ENCODE data around the gene PBXIP1.
"Not testable (repeated sequence)": the region's sequence is repeated elsewhere in the genome, so short reads cannot be mapped to it uniquely, and the experiment has no call there.

Gene PBXIP1

DNA sequence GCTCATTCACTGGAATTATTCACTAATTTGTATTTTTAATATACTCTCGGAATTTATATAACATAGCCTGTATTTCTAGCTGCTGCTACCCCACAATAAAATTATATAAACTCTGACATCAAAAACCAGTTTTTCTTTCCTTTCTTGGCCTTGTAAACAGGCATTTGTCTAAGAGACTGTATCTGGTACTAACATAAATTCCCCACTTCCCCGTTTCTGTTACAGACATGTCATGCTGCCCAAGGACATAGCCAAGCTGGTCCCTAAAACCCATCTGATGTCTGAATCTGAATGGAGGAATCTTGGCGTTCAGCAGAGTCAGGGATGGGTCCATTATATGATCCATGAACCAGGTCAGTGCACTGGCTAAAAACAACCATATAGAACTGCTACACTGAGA is 21.9 kb upstream of the PBXIP1 start:
- Histone ChIP-seq H3K9ac (ENCODE audit: low read length) (peak overlapping the region; percentile 27), H3K36me3 (ENCODE audit: control insufficient read depth in 1 of 2, insufficient read depth in 2 of 2, low read depth in 1 of 2, low read length in 2 of 2) (peaks cover 0 to 15% of the 10 kb centered on the region in 2 experiments), H3K79me1 (replicated peaks; ENCODE audit: low read length, poor library complexity, severe bottlenecking) (peaks cover 12% of the 10 kb centered on the region)
- H2AFZ ChIP-seq (ENCODE audit: low read depth, low read length); H3K4me1 ChIP-seq (ENCODE audit: control insufficient read depth, insufficient read depth, low read depth, low read length); H3K14ac ChIP-seq (ENCODE audit: low read length in 2 of 2); DNase-seq; H2AK5ac ChIP-seq (ENCODE audit: low read length, severe bottlenecking); H3K23ac ChIP-seq (ENCODE audit: low read length in 2 of 2); H3K4me3 ChIP-seq (ENCODE audit: insufficient read depth in 1 of 2, low read depth in 1 of 2, low read length in 2 of 2); H3K18ac ChIP-seq (ENCODE audit: low read depth in 1 of 2, low read length in 2 of 2); H2BK15ac ChIP-seq (ENCODE audit: low read depth, poor library complexity, severe bottlenecking); H4K8ac ChIP-seq (ENCODE audit: low read length); H2BK12ac ChIP-seq (ENCODE audit: low read length in 2 of 2); H3K27ac ChIP-seq (ENCODE audit: low read length, poor library complexity, severe bottlenecking); H2BK5ac ChIP-seq (ENCODE audit: low read depth, low read length, poor library complexity, severe bottlenecking); H3K4ac ChIP-seq (ENCODE audit: low read depth in 1 of 2, low read length in 2 of 2); H4K91ac ChIP-seq (ENCODE audit: low read length); H3K4me2 ChIP-seq (ENCODE audit: low read length, poor library complexity, severe bottlenecking); H2BK120ac ChIP-seq (ENCODE audit: low read depth, low read length); H3K9me3 ChIP-seq (ENCODE audit: control insufficient read depth, low read length); H3K27me3 ChIP-seq (ENCODE audit: control insufficient read depth in 1 of 2, insufficient read depth in 1 of 2, low read length in 2 of 2): not testable (repeated sequence)
- 97% methylated on average over 3 of the region's 3 CpGs for WGBS

DNA sequence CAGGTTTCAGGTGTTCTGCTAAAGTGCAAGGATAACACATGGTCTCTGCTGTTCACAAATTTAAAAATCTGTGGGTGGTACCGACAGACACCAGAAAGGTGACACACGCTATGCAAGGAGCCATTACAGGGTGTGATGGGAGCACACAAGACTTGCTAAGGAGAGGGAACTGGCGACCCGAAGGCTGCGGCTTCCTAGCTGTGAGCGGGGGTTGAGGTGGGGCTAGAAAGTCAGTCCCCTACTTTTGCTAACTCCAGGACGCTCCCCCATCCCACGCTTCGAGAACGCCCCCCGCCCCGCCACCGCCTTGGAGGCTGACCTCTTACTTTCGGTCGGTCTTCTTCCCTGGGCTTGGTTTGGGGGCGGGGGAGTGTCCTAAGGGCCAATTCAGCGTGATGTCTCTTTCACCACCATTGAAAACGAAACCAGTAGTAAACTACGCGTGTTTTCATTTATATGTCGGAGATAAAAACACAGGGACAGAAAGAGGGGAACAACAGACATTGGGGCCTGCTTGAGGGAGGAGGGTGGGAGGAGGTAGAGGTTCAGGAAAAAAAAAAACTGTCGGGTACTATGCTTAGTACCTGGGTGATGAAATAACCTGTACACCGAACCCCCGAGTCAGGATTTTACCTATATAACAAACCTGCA is 19.6 kb upstream of the PBXIP1 start:
- H3K4ac ChIP-seq (ENCODE audit: low read depth in 1 of 2, low read length in 2 of 2) = peak overlapping the region; percentile 3 to 67
- no peak overlapping the region for H2AK5ac ChIP-seq (ENCODE audit: low read length, severe bottlenecking)
- peak overlapping the region; percentile 78 for H3K27ac ChIP-seq (ENCODE audit: low read length, poor library complexity, severe bottlenecking)
- H2BK12ac ChIP-seq (ENCODE audit: low read length in 2 of 2) = no peak overlapping the region
- peak overlapping the region; percentile 92 for H2BK15ac ChIP-seq (ENCODE audit: low read depth, poor library complexity, severe bottlenecking)
- H3K27me3 ChIP-seq (ENCODE audit: control insufficient read depth in 1 of 2, insufficient read depth in 1 of 2, low read length in 2 of 2) = no peaks in the 10 kb centered on the region
- DNase-seq = peak; percentile 90
- peak overlapping the region; percentile 98 for H3K9ac ChIP-seq (ENCODE audit: low read length)
- H3K36me3 ChIP-seq (ENCODE audit: control insufficient read depth in 1 of 2, insufficient read depth in 2 of 2, low read depth in 1 of 2, low read length in 2 of 2) = peaks cover 0 to 15% of the 10 kb centered on the region in 2 experiments
- peak overlapping the region; percentile 50 for H2BK120ac ChIP-seq (ENCODE audit: low read depth, low read length)
- H3K79me1 ChIP-seq (replicated peaks; ENCODE audit: low read length, poor library complexity, severe bottlenecking) = peaks cover 5% of the 10 kb centered on the region
- peak overlapping the region; percentile 52 to 85 for H3K4me3 ChIP-seq (ENCODE audit: insufficient read depth in 1 of 2, low read depth in 1 of 2, low read length in 2 of 2)
- H3K4me2 ChIP-seq (ENCODE audit: low read length, poor library complexity, severe bottlenecking) = peak overlapping the region; percentile 7
- WGBS = 0% methylated on average over 11 of the region's 24 CpGs
- H3K14ac ChIP-seq (ENCODE audit: low read length in 2 of 2) = peak overlapping the region in 1 of 2 experiments; percentile 0
- H3K4me1 ChIP-seq (ENCODE audit: control insufficient read depth, insufficient read depth, low read depth, low read length) = peaks cover 9% of the 10 kb centered on the region
- H2BK5ac ChIP-seq (ENCODE audit: low read depth, low read length, poor library complexity, severe bottlenecking) = peak overlapping the region; percentile 1
- peak overlapping the region; percentile 54 for H4K8ac ChIP-seq (ENCODE audit: low read length)
- peak overlapping the region; percentile 5 to 73 for H3K18ac ChIP-seq (ENCODE audit: low read depth in 1 of 2, low read length in 2 of 2)
- H2AFZ ChIP-seq (ENCODE audit: low read depth, low read length) = no peak overlapping the region
- peak overlapping the region in 1 of 2 experiments; percentile 8 for H3K23ac ChIP-seq (ENCODE audit: low read length in 2 of 2)
- H3K9me3 ChIP-seq (ENCODE audit: control insufficient read depth, low read length) = no peaks in the 10 kb centered on the region
- H4K91ac ChIP-seq (ENCODE audit: low read length) = peak overlapping the region; percentile 30

DNA sequence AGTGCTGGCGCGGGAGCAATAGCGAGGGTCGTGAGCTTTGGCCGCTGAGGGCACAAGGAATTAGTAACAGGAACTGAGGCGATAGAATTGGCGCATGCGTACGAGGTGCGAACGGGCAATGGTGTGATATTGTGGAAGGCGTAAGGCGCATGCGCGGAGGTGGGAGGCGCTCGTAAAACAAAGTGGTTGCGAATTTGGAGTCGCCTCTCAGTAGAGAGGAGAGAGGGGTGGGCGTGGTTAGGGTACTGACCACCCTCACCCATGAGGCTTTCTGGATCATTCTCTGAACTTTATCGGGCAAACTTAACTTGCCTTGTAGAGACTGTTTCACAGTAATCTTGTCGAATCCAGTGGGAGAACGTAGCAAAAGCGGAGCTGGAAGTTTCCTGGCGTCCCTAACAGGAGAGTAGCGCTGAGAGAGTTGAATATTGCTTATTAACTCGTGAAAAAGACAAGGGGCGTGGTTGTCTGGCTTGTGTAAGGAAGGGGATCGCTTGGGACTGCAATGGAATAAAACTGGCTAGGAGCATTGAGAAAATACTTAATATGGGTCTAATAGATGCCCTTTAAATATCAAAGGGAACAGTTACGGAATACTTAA is 19.0 kb upstream of the PBXIP1 start:
- WGBS = under 1% methylated on average over 30 of the region's 30 CpGs
- peaks cover 9% of the 10 kb centered on the region for H3K4me1 ChIP-seq (ENCODE audit: control insufficient read depth, insufficient read depth, low read depth, low read length)

DNA sequence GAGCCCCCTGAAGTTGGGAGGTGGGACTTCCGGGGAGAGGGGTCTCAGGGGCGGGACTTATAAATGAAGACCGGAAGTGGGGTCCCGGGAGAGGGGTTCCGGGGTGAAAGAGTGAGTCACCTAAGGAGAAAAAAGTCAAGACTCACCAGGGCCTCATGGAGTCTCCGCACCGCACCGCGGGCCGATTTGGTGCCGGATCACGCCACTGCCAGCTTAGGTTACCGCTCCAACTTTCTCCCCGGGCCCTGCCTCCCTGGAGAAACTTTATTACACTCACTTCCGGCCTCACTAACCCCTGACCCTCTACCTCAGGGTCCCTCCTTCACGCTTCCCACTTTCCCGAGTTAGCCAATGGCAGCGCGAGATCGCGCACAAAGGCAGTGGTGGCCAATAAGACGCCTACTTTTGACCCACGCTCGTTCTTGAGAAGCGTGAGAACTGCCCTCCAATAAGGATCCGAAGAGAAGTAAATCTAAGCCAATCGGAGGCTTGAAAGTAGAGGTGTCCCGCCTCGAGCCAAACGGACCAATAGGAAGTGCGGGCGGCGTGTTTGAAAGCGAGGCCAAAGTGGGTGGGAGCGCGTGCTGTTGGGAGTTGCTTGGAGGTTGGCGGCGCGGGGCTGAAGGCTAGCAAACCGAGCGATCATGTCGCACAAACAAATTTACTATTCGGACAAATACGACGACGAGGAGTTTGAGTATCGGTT is 18.4 kb upstream of the PBXIP1 start, which contains the start of gene CKS1B:
Gene CKS1B, plus strand, starts transcription at position 580 of the 706 bp plus-strand sequence. Its CDS starts 65 bp downstream, at position 645.
- under 1% methylated on average over 46 of the region's 47 CpGs for WGBS
- peaks cover 9% of the 10 kb centered on the region for H3K4me1 ChIP-seq (ENCODE audit: control insufficient read depth, insufficient read depth, low read depth, low read length)
- peak within 1 kb of the TSS; percentile 100 for H2BK15ac ChIP-seq (ENCODE audit: low read depth, poor library complexity, severe bottlenecking)
- H3K79me1 ChIP-seq (replicated peaks; ENCODE audit: low read length, poor library complexity, severe bottlenecking) = no peaks in the 10 kb centered on the region
- peak within 1 kb of the TSS; percentile 96 for H4K91ac ChIP-seq (ENCODE audit: low read length)
- H3K27ac ChIP-seq (ENCODE audit: low read length, poor library complexity, severe bottlenecking) = peak within 1 kb of the TSS; percentile 100
- H2BK5ac ChIP-seq (ENCODE audit: low read depth, low read length, poor library complexity, severe bottlenecking) = peak within 1 kb of the TSS; percentile 95
- peak within 1 kb of the TSS; percentile 90 to 96 for H3K18ac ChIP-seq (ENCODE audit: low read depth in 1 of 2, low read length in 2 of 2)
- H3K27me3 ChIP-seq (ENCODE audit: control insufficient read depth in 1 of 2, insufficient read depth in 1 of 2, low read length in 2 of 2) = no peaks in the 10 kb centered on the region
- peak within 1 kb of the TSS; percentile 83 to 89 for H3K4ac ChIP-seq (ENCODE audit: low read depth in 1 of 2, low read length in 2 of 2)
- peak; percentile 100 for DNase-seq
- H2AFZ ChIP-seq (ENCODE audit: low read depth, low read length) = peak within 1 kb of the TSS; percentile 56
- H2BK120ac ChIP-seq (ENCODE audit: low read depth, low read length) = peak within 1 kb of the TSS; percentile 87
- H2AK5ac ChIP-seq (ENCODE audit: low read length, severe bottlenecking) = peak within 1 kb of the TSS; percentile 95
- H3K4me2 ChIP-seq (ENCODE audit: low read length, poor library complexity, severe bottlenecking) = peak within 1 kb of the TSS; percentile 86
- H3K14ac ChIP-seq (ENCODE audit: low read length in 2 of 2) = peak within 1 kb of the TSS in 1 of 2 experiments; percentile 23
- peak within 1 kb of the TSS in 1 of 2 experiments; percentile 8 for H3K23ac ChIP-seq (ENCODE audit: low read length in 2 of 2)
- peaks cover 0 to 10% of the 10 kb centered on the region in 2 experiments for H3K36me3 ChIP-seq (ENCODE audit: control insufficient read depth in 1 of 2, insufficient read depth in 2 of 2, low read depth in 1 of 2, low read length in 2 of 2)
- H4K8ac ChIP-seq (ENCODE audit: low read length) = peak within 1 kb of the TSS; percentile 98
- peak within 1 kb of the TSS; percentile 98 for H3K9ac ChIP-seq (ENCODE audit: low read length)
- no peaks in the 10 kb centered on the region for H3K9me3 ChIP-seq (ENCODE audit: control insufficient read depth, low read length)
- peak within 1 kb of the TSS in 1 of 2 experiments; percentile 27 for H2BK12ac ChIP-seq (ENCODE audit: low read length in 2 of 2)
- H3K4me3 ChIP-seq (ENCODE audit: insufficient read depth in 1 of 2, low read depth in 1 of 2, low read length in 2 of 2) = peak within 1 kb of the TSS; percentile 76 to 85

More for the DNA sequence above, 19.0 kb upstream of the PBXIP1 start:
- no peak overlapping the region for H4K8ac ChIP-seq (ENCODE audit: low read length)
- no peaks in the 10 kb centered on the region for H3K9me3 ChIP-seq (ENCODE audit: control insufficient read depth, low read length)
- peak overlapping the region in 1 of 2 experiments; percentile 8 for H3K23ac ChIP-seq (ENCODE audit: low read length in 2 of 2)
- H2AFZ ChIP-seq (ENCODE audit: low read depth, low read length) = peak overlapping the region; percentile 56
- peak overlapping the region; percentile 83 for H2AK5ac ChIP-seq (ENCODE audit: low read length, severe bottlenecking)
- H2BK12ac ChIP-seq (ENCODE audit: low read length in 2 of 2) = no peak overlapping the region
- H3K27ac ChIP-seq (ENCODE audit: low read length, poor library complexity, severe bottlenecking) = peak overlapping the region; percentile 78
- H2BK15ac ChIP-seq (ENCODE audit: low read depth, poor library complexity, severe bottlenecking) = no peak overlapping the region
- DNase-seq = peak; percentile 97
- H3K4me3 ChIP-seq (ENCODE audit: insufficient read depth in 1 of 2, low read depth in 1 of 2, low read length in 2 of 2) = peak overlapping the region; percentile 66 to 85
- peak overlapping the region; percentile 30 for H4K91ac ChIP-seq (ENCODE audit: low read length)
- H3K4me2 ChIP-seq (ENCODE audit: low read length, poor library complexity, severe bottlenecking) = peak overlapping the region; percentile 7
- H3K79me1 ChIP-seq (replicated peaks; ENCODE audit: low read length, poor library complexity, severe bottlenecking) = peaks cover 2% of the 10 kb centered on the region
- no peak overlapping the region for H3K14ac ChIP-seq (ENCODE audit: low read length in 2 of 2)
- H3K27me3 ChIP-seq (ENCODE audit: control insufficient read depth in 1 of 2, insufficient read depth in 1 of 2, low read length in 2 of 2) = no peaks in the 10 kb centered on the region
- peak overlapping the region; percentile 98 for H3K9ac ChIP-seq (ENCODE audit: low read length)
- H2BK120ac ChIP-seq (ENCODE audit: low read depth, low read length) = peak overlapping the region; percentile 50
- peak overlapping the region; percentile 1 for H2BK5ac ChIP-seq (ENCODE audit: low read depth, low read length, poor library complexity, severe bottlenecking)
- H3K18ac ChIP-seq (ENCODE audit: low read depth in 1 of 2, low read length in 2 of 2) = peak overlapping the region; percentile 80 to 89
- H3K36me3 ChIP-seq (ENCODE audit: control insufficient read depth in 1 of 2, insufficient read depth in 2 of 2, low read depth in 1 of 2, low read length in 2 of 2) = peaks cover 0 to 15% of the 10 kb centered on the region in 2 experiments
- H3K4ac ChIP-seq (ENCODE audit: low read depth in 1 of 2, low read length in 2 of 2) = peak overlapping the region; percentile 3 to 89

Measured in mesenchymal stem cell (in vitro differentiated cells and primary cell).